Measurements from ENCODE around the gene RLN3. TPM values are rescaled to one million over a fixed set of nuclear protein-coding genes. Genes with fewer than 3 reads are reported as not detected.
"Not testable (repeated sequence)": the region's sequence is repeated elsewhere in the genome, so short reads cannot be mapped to it uniquely, and the experiment has no call there.

RLN3 gene
- total RNA-seq, 1 donor from 2014 or later = not detected

DNA sequence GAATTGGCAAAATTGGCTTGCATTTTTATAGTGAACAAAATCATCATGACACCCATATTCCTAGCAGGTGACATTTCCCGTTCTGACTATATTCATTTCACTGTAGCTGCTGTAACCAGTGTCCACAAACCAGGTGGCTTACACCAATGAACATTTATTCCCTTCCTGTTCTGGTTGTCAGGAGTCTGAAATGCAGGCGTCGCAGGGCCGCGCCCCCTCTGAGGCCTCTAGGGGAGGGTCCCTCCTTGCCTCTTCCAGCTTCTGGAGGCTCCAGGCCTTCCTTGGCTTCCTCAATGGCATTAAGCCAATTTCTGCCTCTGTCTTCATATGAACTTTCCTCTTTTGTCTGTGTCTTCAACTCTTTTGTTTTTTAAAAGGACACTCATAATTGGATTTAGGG is 6.5 kb upstream of the RLN3 start:
- no peak for DNase-seq

DNA sequence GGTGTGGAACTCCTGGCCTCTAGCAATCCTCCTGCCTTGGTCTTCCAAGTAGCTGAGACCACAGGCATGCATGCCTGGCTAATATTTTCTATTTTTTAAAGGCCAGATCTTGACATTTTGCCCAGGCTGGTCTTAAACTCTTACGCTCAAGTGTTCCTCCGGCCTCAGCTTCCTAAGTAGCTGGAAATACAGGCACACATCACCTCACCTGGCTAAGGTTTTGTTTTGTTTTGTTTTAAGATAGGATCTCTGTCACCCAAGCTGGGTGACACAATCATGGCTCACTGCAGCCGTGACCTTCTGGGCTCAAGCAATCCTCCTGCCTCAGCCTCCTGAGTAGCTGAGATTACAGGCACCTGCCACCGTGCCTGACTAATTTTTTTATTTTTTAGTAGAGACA is 5.5 kb upstream of the RLN3 start:
- DNase-seq = no peak

DNA sequence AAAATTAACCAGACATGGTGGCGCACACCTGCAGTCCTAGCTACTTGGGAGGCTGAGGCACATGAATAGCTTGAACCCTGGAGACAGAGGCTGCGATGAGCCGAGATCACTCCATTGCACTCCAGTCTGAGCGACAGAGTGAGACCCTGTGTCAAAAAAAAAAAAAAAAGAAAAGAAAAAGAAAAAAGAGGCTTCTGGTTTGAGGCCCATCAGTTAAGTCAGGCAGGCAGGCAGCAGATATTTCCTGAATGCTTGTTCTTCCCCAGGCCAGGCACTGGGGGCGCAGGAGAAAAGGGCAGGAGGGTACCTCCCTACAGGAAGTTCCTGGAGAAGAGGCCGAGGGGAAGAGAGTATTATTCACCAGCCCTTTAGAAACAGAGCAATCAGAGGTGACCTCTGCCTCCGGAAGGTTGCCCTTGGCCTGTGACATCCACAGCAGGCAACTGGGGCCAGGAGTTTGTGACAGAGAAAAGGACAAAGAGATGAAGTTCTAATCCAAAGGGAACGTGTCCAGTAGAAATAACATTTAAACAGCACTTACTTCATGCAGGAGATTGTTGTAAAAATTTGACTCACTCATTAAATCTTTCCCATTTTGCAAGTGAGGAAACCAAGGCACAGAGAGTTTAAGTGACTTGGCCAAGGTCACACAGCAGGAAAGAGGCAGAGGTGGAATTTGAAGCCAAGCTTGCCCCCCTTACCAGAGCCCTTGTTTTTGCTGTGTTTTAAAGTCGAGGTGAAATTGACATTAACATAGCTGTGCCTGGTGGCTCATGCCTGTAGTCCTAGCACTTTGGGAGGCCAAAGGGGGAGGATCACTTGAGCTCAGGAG is 4.3 kb upstream of the RLN3 start:
- no peak for DNase-seq

DNA sequence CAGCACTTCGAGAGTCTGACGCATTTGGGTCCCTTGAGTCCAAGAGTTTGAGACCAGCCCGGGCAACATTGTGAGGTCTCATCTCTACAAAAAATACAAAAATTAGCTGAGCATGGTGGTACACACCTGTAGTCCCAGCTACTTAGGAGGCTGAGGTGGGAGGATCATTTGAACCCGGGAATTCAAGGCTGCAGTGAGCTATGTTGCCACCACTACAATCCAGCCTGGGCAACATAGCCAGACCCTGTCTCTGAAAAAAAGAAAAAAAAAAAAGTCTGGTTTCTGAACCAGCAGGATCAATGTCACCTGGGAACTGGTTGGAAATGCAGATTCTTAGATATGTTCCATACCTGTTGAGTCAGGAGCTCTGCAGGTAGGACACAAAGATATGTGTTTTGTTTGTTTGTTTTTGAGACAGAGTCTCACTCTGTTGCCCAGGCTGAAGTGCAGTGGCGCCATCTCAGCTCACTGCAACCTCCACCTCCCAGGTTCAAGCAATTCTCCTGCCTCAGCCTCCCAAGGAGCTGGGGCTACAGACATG is 1.2 kb upstream of the RLN3 start:
- DNase-seq = not testable (repeated sequence)

DNA sequence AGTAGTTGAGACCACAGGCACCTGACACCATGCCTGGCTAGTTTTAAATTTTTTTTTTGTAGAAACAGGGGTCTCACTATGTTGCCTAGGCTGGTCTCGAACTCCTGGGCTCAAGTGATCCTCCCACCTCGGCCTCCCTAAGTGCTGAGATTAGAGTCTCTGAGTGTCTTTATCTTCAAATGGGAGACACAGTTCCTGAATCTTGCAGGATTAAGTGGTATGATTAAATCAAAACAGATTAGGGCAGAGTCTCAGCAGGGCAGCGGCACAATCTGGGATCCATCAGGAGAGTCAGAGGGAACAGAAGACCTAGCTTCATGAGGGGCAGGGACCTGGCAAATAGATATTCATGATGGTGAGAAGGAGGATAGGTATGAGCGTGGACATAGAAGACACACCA is 953 bp downstream of the RLN3 start:
- no peak for DNase-seq

DNA sequence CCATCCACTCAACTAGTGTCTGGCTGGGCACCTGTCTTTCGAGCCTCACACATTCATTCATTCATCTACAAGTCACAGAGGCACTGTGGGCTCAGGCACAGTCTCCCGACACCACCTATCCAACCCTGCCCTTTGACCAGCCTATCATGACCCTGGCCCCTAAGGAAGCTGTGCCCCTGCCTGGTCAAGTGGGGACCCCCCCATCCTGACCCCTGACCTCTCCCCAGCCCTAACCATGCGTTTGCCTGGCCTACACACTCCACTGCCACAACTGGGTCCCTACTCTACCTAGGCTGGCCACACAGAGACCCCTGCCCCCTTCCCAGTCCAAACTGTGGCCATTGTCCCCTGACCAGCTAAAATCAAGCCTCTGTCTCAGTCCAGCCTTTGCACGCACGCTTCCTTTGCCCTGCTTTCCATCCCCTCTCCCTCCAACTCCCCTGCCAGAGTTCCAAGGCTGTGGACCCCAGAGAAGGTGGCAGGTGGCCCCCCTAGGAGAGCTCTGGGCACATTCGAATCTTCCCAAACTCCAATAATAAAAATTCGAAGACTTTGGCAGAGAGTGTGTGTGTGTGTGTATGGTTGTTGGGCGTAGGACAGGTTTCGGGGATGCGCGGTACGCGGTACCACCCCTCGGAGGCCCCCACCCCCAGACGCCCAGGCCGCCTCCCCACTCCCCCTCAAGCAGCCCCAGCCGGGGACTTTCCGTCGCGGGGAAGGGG is 3.2 kb downstream of the RLN3 start:
- DNase-seq = no peak

DNA sequence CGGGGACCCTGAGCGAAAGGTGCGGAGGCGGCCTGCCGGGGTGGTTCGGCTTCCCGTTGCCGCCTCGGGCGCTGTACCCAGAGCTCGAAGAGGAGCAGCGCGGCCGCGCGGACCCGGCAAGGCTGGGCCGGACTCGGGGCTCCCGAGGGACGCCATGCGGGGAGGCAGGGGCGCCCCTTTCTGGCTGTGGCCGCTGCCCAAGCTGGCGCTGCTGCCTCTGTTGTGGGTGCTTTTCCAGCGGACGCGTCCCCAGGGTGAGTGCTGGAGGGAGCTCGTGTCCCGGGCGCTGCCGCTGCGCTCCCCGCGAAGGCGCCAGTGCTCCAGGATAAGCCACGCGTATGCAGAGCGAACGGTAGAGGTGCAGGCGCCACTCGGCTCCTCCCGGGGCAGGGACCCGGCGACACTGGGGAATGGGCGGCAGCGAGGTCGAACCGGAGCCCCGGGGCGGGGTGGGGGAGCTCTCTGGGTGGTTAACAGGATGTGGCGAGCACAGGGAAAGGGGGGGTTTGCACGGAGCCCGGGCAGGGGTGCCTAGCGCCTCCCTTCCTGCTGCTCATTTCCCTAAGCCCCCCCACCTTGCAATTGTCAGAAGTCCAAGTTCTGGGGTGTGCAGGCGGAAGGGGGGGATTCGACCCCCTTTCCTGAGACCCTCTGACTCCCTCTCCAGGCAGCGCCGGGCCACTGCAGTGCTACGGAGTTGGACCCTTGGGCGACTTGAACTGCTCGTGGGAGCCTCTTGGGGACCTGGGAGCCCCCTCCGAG is 4.0 kb downstream of the RLN3 start, which contains the start of gene IL27RA:
IL27RA (plus strand) TSS at position 44 of the 762 bp plus-strand sequence; CDS start at position 155, 111 bp downstream.
- DNase-seq = peak; percentile 27

DNA sequence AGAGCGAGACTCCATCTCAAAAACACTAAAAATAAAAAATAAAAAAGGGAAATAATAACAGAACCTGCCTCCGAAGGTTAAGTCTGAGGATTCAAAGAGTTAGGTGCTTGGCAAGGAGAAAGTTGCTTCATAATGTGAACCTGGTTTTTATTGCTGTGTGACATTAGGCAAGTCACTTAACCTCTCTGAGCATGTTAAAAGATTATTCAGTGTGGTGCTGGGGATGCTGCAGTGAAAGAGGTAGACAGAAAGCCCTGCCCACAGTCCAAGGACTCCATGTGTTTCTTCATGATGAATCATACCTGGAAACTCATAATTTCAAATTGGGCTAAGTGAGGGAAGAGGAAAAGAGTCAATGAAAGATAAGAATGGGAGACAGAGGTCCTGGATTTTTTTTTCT is 6.0 kb downstream of the RLN3 start:
- no peak for DNase-seq

DNA sequence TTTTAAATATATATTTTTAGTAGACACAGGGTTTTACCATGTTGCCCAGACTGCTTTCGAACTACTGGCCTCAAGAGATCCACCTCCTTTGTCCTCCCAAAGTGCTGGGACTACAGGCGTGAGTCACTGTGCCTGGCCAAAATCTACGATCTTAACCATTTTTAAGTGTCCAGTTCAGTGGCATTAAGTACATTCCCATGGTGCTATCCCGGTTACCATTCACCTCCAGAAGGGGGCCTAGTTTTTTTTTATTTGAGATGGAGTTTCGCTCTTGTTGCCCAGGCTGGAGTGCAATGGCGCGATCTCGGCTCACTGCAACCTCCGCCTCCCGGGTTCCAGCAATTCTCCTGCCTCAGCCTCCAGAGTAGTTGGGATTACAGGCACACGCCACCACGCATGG is 7.2 kb downstream of the RLN3 start:
- not testable (repeated sequence) for DNase-seq

DNA sequence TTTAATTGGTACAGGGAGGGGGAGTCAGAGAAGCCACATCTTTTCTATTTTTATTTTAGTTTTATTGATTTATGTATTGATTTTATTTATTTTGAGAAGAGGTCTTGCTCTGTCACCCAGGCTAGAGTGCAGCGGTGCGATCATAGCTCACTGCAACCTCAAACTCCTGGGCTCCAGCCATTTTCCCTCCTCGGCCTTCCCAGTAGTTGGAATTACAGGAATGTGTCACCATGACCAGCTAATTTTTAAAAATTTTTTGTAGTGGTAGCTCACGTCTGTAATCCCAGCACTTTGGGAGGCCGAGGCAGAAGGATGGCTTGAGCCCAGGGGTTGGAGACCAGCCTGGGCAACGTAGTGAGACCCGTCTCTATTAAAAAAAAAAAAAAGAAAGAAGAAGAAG is 7.8 kb downstream of the RLN3 start:
- DNase-seq = no peak

DNA sequence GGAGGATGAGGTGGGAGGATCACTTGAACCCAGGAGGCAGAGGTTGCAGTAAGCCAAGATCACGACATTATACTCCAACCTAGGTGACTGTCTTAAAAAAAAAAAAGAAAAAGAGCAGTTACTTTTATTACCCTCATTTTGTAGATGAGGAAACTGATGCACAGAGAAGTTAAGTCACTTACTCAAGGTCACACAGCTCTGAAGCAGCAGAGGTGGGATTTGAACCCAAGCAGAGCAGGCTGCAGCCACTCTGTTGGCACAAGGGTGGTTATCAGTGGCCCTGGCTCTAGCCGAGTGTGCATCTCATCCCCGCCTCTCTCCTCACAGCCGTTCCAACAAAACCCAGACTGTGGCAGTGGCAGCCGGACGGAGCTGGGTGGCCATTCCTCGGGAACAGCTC is 11.2 kb downstream of the RLN3 start:
- no peak for DNase-seq

DNA sequence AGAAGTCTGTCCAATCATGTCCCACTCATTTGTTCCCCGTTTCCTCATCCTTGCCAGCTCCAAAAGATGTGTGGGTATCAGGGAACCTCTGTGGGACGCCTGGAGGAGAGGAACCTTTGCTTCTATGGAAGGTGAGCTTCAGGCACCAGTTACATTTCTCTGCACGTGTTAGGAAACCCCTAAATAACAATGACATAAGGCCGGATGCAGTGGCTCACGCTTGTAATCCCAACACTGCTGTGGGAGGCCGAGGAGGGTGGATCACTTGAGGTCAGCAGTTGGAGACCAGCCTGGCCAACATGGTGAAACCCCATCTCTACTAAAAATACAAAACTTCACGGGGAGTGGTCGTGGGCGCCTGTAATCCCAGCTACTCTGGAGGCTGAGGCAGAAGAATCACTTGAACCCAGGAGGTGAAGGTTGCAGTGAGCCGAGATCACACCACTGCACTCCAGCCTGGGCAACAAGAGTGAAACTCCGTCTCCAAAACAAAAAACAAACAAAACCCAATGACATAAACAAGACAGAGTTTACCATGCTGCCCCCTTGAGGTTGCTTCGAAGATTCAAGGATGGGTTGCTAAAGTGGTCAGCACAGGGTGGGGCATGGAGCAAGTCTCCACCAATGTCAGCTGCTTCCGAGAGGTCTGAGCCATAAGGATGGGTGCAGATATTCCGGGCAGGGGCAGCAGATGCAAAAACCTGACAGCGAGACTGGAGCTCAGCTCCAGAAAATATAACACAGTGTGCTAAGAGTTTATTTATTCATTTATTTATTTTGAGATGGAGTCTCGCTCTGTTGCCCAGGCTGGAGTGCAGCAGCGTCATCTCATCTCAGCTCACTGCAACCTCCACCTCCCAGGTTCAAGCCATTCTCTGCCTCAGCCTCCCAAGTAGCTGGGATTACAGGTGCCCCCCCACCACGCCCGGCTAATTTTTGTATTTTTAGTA is 15.0 kb downstream of the RLN3 start:
- DNase-seq = peak; percentile 39

DNA sequence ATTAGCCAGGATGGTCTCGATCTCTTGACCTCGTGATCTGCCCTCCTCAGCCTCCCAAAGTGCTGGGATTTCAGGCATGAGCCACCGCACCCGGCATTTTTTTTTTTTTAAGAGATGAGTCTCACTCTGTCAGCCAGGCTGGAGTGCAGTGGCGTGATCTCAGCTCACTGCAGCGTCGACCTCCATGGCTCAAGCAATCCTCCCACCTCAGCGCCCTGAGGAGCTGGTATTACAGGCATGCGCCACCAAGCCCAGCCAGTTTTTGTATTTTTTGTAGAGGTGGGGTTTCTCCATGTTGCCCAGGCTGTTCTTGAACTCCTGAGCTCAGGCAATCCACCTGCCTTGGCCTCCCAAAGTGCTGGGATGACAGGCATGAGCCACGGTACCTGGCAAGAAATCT is 19.9 kb downstream of the RLN3 start:
- not testable (repeated sequence) for DNase-seq

DNA sequence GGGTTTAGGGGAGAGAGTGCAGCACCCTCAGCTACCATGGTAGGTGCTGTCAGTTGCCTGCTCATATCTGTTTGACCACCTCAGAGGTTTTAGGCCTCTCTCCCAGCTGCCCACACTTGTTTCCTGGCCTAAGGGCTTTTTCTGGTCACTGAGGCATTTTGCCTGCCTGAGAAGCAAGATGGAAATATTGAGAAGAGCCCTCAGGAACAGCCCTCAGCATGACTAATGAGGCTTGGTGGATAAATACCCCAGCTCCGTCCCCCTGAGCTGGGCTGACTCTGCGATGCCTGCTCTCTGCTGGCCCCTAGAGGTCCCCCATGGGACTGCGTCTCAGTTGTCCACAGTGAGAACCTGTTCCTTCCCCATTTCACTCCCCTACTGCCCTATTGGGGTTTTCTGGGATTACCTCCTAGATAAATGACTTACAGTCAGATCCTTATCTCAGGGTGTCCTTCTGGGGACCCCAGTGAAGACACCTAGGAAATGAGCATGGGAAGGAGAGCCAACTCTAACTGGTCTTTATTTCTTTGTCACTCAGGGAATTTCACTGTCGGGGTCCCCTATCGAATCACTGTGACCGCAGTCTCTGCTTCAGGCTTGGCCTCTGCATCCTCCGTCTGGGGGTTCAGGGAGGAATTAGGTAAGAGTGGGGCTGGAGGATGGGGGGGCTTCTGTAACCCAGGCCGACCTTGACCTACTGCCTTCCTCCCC is 20.6 kb downstream of the RLN3 start:
- no peak for DNase-seq

DNA sequence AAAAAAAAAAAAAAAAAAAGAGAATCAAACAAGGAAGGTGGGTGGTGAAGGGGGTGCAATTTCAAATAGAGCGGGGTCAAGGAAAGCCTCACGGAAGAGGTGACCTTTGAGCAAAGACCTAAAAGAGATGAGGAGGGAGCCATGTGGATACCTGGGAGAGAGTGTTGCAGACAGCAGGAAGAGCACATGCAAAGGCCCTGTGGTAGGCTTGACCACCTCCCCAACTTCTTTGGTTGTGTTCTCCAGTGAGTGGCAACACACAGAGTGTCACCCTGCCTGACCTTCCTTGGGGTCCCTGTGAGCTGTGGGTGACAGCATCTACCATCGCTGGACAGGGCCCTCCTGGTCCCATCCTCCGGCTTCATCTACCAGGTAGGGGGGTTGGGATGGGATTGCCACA is 22.6 kb downstream of the RLN3 start:
- DNase-seq = no peak

DNA sequence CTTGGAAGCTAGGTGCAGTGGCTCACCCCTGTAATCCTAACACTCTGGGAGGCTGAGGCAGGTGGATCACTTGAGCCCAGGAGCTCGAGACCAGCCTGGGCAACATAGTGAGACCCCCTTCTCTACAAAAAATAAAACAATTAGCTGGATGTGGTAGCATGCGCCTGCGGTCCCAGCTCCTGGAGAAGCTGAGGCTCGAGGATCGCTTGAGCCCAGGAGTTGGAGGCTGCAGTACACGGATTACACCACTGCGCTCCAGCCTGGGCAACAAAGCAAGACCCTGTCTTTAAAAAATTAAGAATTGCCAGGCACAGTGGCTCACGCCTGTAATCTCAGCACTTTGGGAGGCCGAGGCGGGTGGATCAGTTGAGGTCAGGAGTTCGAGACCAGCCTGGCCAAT is 23.0 kb downstream of the RLN3 start:
- not testable (repeated sequence) for DNase-seq

DNA sequence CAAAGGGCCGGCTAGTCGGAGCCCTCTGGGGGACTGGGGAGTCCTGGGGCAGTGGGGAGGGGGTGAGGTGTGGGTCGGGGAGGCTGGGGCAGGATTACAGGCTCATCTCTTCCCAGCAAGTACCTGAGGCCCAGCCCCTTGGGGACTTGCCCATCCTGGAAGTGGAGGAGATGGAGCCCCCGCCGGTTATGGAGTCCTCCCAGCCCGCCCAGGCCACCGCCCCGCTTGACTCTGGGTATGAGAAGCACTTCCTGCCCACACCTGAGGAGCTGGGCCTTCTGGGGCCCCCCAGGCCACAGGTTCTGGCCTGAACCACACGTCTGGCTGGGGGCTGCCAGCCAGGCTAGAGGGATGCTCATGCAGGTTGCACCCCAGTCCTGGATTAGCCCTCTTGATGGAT is 24.0 kb downstream of the RLN3 start:
- no peak for DNase-seq

DNA sequence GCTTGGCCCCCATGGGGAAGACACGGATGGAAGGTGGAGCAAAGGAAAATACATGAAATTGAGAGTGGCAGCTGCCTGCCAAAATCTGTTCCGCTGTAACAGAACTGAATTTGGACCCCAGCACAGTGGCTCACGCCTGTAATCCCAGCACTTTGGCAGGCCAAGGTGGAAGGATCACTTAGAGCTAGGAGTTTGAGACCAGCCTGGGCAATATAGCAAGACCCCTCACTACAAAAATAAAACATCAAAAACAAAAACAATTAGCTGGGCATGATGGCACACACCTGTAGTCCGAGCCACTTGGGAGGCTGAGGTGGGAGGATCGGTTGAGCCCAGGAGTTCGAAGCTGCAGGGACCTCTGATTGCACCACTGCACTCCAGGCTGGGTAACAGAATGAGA is 24.5 kb downstream of the RLN3 start:
- DNase-seq = no peak

DNA sequence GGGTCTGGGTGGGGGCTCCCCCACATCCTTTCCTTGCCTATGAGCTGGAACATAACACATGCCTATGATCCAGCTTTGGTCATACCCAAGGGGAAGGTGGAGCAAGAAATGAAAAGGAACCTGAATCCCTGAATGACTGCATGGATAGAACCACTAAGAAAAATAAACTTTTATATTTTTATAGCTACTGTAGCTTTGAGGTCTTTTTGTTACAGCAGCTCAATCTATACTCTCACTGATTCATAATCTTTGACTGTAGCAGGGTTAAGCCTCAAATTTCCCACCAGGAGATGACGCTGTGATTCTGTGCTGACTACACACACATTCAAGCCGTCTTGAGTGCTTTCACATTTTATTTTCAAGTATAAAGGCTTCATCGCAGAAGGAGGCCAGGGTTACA is 25.1 kb downstream of the RLN3 start:
- DNase-seq = no peak

DNA sequence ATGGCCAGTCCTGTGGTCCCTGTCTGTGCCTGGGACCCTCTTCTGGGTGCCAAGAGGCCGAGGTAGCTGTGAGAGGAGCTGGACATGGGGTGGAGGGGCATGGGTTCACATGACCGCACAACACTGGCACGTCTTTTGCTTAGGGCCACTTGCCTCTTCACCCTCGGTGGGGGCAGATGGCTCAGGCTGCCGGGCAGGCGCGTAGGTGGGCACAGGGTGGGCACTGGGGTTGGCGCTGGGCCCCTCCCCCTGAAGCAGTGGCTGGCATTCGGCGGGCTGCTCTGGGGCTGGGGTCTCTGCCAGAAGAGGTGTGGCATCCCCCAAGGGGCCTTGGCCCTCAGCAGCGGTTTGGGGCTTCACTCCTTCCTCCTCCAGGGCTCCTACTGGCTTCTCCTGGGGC is 25.6 kb downstream of the RLN3 start:
- DNase-seq = no peak

DNA sequence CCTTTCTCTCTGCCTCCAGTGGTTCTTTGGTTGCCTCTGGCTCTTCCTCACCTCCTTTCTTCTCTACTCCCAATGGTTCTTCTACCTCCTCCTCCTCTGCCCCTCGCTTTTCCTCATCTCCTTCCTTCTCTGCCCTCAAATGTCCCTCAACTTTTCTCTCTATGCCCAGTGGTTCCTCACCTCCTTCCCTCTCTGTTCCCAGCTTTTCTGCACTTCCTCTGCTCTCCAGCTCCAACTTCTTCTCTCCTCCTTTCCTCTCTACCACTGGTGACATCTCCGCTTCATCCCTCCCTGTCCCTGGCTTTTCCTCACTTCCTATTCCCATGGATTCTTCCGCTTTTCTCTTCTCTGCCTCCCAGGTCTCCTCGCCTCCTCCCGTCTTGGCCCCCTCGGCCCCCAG is 26.2 kb downstream of the RLN3 start:
- DNase-seq = no peak
